GM12865 (cell line): Measurements from ENCODE around the gene CA6.

ENCODE experiments used
- DNase-seq: peaks from one replicate; pipeline ENCODE4 v3.0.0; 2010; ENCODE audit warnings: low read depth
- H3K4me3 ChIP-seq: 2 replicates; pipeline ENCODE4 v1.5.1; 2011; ENCODE audit warnings: mild to moderate bottlenecking, low read depth, low read length, control low read depth
- TF ChIP-seq, protein P1 (sequence below): IDR thresholded peaks from 2 replicates; pipeline ENCODE4 v1.5.1; 2011; ENCODE audit warnings: low read length, control low read depth, low read depth, inconsistent platforms; ENCODE audit not compliant: insufficient read depth; ENCODE audit errors: missing control alignments

The CA6 gene

DNA sequence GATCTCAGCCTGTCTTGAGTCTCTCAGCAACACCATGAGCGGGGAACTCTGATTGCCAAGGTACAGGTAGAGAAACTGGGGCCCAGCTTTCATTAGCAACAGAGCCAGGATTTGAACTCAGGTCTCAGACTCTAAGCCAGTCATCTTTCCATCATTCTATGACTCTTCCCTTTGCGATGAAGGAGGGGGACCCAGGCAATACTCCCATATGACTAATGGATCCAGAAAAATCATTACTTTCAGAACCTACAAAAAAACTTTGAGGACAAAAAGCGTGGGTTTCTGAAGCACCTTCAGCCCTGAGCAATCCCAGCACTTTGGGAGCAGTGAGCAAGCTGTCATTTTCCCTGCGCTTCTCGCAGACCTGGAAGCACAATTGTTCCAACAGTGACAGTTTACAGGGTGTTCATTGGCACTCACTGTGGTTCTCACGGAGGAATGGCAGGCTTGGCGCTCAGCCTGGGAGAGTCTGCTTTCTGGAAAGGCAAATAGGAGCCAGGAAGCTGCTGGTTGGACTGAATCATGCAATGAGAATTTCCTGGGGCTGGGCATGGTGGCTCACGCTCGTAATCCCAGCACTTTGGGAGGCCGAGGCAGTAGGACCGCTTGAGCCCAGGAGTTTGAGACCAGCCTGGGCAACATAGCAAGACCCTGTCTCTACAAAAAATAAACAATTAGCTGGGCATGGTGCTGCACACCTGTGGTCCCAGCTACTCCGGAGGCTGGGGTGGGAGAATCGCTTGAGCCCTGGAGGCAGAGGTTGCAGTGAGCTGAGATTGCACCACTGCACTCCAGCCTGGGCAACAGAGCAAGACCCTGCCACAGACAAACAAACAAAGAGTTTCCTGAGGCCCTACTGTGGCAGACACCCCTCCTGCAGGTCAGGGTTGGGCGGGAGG lies 40.5 kb downstream of the CA6 start:
- no peak overlapping the region for H3K4me3 ChIP-seq
- DNase-seq: no peak
- TF ChIP-seq, protein P1, sequence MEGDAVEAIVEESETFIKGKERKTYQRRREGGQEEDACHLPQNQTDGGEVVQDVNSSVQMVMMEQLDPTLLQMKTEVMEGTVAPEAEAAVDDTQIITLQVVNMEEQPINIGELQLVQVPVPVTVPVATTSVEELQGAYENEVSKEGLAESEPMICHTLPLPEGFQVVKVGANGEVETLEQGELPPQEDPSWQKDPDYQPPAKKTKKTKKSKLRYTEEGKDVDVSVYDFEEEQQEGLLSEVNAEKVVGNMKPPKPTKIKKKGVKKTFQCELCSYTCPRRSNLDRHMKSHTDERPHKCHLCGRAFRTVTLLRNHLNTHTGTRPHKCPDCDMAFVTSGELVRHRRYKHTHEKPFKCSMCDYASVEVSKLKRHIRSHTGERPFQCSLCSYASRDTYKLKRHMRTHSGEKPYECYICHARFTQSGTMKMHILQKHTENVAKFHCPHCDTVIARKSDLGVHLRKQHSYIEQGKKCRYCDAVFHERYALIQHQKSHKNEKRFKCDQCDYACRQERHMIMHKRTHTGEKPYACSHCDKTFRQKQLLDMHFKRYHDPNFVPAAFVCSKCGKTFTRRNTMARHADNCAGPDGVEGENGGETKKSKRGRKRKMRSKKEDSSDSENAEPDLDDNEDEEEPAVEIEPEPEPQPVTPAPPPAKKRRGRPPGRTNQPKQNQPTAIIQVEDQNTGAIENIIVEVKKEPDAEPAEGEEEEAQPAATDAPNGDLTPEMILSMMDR: no peak

DNA sequence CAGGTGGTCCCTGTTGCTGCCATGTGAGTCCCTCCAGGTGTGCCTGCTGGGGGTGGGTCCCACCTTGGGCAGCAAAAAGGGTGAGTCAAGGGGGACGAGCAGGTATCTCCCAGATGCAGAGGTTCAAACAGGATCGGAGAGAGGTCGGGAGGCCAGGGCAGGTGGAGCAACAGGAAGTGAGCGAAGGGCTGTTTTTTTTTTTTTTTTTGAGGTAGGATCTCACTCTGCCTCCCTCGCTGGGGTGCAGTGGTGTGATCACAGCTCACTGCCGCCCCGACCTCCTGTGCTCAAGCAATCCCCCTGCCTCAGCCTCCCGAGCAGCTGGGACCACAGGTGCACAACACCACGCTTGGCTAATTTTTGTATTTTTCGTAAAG lies 41.1 kb downstream of the CA6 start:
- TF ChIP-seq, protein P1: no peak
- H3K4me3 ChIP-seq: no peak overlapping the region
- DNase-seq: no peak

DNA sequence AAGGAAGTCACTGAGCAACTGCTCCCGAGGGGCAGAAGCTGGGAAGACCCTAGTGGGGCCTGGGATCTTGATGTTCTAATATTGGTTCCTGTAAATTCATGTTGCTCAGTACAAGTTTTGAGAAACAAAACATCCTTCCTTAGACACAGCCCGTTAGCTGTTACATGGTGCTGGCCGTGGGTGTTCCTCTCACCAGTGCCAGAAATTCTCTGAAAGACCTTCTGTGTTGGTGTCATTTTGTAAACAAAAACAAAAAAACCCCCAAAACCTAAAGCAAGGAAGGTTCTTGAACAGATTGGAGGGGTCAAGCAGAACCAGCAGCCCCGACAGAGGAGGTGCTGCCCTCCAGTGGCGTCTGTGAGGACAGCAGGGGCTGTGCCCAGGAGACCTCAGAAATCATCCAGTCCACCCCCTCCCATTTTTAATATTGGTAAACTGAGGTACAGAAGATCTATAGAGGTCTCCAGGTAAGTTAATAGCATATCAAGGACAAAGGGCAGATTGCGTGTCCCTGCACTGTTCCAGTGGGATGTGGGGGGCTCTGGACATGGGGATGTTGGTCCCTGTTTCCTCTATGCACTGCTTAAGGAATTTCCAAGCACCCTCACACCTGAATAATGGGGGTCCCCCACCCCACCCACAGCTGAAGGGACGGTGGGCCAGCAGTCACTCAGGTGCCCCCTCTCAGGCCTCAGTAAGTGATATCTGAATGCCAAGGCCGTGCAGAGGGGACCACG lies 42.4 kb downstream of the CA6 start:
- TF ChIP-seq, protein P1: peak; percentile 95
- peak; percentile 54 for DNase-seq
- H3K4me3 ChIP-seq: no peak overlapping the region

DNA sequence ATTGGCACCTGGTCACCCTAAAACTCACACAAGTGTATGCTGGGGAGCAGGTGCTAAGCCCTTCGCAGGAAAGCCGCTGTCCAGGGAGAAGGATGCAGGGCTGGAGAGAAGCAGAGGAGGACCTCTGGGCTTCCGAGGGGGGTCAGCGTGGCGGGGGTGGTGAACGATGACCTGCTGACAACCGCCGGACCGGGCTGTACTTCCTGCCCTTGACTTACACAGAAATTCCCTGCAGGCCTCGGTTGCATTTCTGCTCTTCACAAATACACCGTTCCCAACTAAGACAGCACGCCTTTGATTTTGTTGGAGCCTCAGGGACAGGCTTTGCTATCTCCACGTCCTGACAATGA lies 42.9 kb downstream of the CA6 start:
- TF ChIP-seq, protein P1: no peak
- DNase-seq: no peak
- H3K4me3 ChIP-seq: no peak overlapping the region

DNA sequence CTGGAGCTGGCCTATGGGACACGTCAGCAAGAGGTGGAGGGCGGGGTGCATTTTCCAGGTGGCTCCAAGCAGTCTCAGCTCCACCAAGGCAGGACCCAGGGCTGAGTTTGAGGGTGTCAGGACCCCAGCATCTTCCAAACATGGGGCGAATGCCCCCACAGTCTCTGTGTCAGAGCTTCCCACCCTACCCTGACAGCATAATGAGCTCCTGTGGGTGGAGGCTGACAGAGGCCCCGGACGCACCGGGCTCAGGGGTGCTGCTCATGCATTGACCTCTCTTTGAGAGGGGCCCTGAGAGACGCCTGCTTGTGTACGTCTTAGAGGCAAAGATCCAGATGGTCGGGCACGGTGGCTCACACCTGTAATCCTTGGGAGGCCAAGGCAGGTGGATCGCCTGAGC lies 43.4 kb downstream of the CA6 start:
- no peak overlapping the region for H3K4me3 ChIP-seq
- TF ChIP-seq, protein P1: no peak
- no peak for DNase-seq

DNA sequence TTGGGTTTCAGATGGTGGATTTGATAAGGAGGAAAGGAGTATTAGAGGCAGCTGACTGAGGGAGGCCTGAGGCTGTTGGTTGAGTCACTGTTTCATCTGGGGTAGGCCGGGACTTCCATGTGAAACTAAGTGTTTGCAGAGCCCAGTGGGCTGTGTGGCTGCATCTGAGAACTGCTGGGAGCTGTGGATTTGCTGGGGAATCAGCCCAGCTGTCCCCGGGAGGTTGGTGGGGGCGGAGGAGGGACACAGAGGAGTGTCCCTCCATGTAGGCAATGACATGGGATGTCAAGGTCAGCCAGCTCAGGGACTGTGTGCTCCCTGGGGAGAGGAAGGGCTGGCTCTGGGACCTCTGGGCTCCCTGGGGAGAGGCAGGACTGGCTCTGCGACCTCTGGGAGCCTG lies 44.2 kb downstream of the CA6 start:
- TF ChIP-seq, protein P1: no peak

More for the DNA sequence above, 44.2 kb downstream of the CA6 start:
- DNase-seq: no peak
- no peak overlapping the region for H3K4me3 ChIP-seq
